ENCODE data around the gene DNAAF9.

DNA sequence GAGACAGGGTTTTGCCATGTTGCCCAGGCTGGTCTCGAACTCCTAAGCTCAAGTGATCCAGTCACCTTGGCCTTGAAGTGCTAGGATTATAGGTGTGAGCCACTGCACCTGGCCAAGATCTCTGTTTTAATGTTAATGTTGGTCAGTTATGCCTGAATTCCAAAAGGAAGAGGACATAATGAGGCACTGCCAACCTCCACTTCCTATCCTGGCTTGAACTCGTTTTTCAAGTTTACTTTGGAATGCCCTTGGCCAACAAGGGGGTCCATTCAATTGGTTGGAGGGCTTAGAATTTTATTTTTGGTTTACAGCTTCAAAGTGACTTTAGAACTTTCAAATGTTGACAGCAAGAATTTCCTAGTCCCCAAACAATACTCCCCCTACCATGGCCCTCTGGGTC is 29.8 kb downstream of the DNAAF9 start:
- TF ChIP-seq, protein P1, sequence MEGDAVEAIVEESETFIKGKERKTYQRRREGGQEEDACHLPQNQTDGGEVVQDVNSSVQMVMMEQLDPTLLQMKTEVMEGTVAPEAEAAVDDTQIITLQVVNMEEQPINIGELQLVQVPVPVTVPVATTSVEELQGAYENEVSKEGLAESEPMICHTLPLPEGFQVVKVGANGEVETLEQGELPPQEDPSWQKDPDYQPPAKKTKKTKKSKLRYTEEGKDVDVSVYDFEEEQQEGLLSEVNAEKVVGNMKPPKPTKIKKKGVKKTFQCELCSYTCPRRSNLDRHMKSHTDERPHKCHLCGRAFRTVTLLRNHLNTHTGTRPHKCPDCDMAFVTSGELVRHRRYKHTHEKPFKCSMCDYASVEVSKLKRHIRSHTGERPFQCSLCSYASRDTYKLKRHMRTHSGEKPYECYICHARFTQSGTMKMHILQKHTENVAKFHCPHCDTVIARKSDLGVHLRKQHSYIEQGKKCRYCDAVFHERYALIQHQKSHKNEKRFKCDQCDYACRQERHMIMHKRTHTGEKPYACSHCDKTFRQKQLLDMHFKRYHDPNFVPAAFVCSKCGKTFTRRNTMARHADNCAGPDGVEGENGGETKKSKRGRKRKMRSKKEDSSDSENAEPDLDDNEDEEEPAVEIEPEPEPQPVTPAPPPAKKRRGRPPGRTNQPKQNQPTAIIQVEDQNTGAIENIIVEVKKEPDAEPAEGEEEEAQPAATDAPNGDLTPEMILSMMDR (IDR thresholded peaks at IDR 0.05), result no peak
- TF ChIP-seq POLR2A (IDR thresholded peaks at IDR 0.05), result no peak

Measured in esophagus squamous epithelium (tissue), 4 donors.